ENCODE data around the gene SLC16A2.

The SLC16A2 gene

GRCh38 chrX:74551934-74552333, 130.6 kb downstream of the SLC16A2 start:
- peaks cover 0 to 3% of the 10 kb centered on the region in 2 donors for H3K9me3 Mint-ChIP-seq
- no peaks in the 10 kb centered on the region for H3K36me3 Mint-ChIP-seq
- ATAC-seq (replicated peaks) = no peak
- no peaks in the 10 kb centered on the region for H3K4me1 Mint-ChIP-seq
- H3K27me3 Mint-ChIP-seq = peaks cover 0 to 4% of the 10 kb centered on the region in 2 donors
- H3K27ac Mint-ChIP-seq = no peak overlapping the region
- no peak for DNase-seq
- H3K4me3 Mint-ChIP-seq = no peak overlapping the region

GRCh38 chrX:74557378-74557777, 136.1 kb downstream of the SLC16A2 start:
- Mint-ChIP-seq H3K27ac (no peak overlapping the region), H3K9me3 (no peaks in the 10 kb centered on the region)
- ATAC-seq (replicated peaks) = no peak

GRCh38 chrX:74578137-74578536, 156.8 kb downstream of the SLC16A2 start:
- H3K36me3 Mint-ChIP-seq = peaks cover 0 to 3% of the 10 kb centered on the region in 2 donors
- no peaks in the 10 kb centered on the region for H3K4me1 Mint-ChIP-seq
- peak; percentile 14 to 64 for ATAC-seq (replicated peaks)
- no peak overlapping the region for H3K27ac Mint-ChIP-seq
- no peak for DNase-seq
- H3K4me3 Mint-ChIP-seq = no peak overlapping the region
- H3K27me3 Mint-ChIP-seq = no peaks in the 10 kb centered on the region
- no peaks in the 10 kb centered on the region for H3K9me3 Mint-ChIP-seq

More at GRCh38 chrX:74557378-74557777, 136.1 kb downstream of the SLC16A2 start:
- Mint-ChIP-seq H3K27me3 (peaks cover 0 to 12% of the 10 kb centered on the region in 2 donors), H3K4me1 (no peaks in the 10 kb centered on the region), H3K4me3 (no peak overlapping the region), H3K36me3 (no peaks in the 10 kb centered on the region)
- no peak for DNase-seq

GRCh38 chrX:74579597-74580198, 158.4 kb downstream of the SLC16A2 start:
- Mint-ChIP-seq H3K27ac (no peak overlapping the region), H3K36me3 (peaks cover 0 to 7% of the 10 kb centered on the region in 2 donors), H3K9me3 (no peaks in the 10 kb centered on the region), H3K27me3 (no peaks in the 10 kb centered on the region), H3K4me3 (no peak overlapping the region), H3K4me1 (no peaks in the 10 kb centered on the region)
- ATAC-seq (replicated peaks) (no peak), DNase-seq (no peak)

All from stimulated activated naive B cell treated with anti-CD40 and anti-IgM and Interleukin-4, amounts not matched to agents 10 μg/mL and 1 μg/mL and 100 μg/mL, for 72 hours (primary cell).